Ovary (tissue), 9 donors: Measurements from ENCODE around the gene POU6F2. TPM values are rescaled to one million over a fixed set of nuclear protein-coding genes. Genes with fewer than 3 reads are reported as not detected.

Experiments
- DNase-seq, 5 donors: peaks; one replicate each; pipeline ENCODE4 v3.0.0-alpha.2; 2019 to 2020
- H3K27ac ChIP-seq, 2 donors: fragments of 200-600 bp; one replicate each; pipeline versions ENCODE4 v1.5.1 to v1.8.0; 2019 to 2022
- H3K27me3 ChIP-seq: fragments of 200-600 bp; one replicate; pipeline ENCODE4 v1.8.0; 2022
- H3K36me3 ChIP-seq: fragments of 200-600 bp; sonication (generic); one replicate; pipeline ENCODE4 v1.5.1; 2019
- H3K4me1 ChIP-seq: one replicate; pipeline ENCODE4 v1.8.1; 2013; ENCODE audit warnings: mild to moderate bottlenecking, moderate library complexity; ENCODE audit not compliant: insufficient read depth
- H3K4me3 ChIP-seq: fragments of 200-600 bp; sonication (generic); one replicate; pipeline ENCODE4 v1.5.1; 2017
- H3K9me3 ChIP-seq, 2 donors: fragments of 200-600 bp in 1 of 2; sonication (generic) in 1 of 2; one replicate each; pipeline versions ENCODE4 v1.5.1 to v1.8.1; 2013 to 2019; ENCODE audit warnings: mild to moderate bottlenecking in 1 of 2, moderate library complexity in 1 of 2
- CTCF ChIP-seq, 3 donors: fragments of 450-650 bp in 2 of 3; fragments of 200-600 bp in 1 of 3; IDR thresholded peaks; one replicate each; pipeline versions ENCODE4 v1.5.1 to v1.8.0; 2016 to 2022; ENCODE audit warnings: antibody characterized with exemption in 3 of 3, mild to moderate bottlenecking in 1 of 3
- EP300 ChIP-seq: sonication (generic); formaldehyde crosslinking; IDR thresholded peaks from one replicate; pipeline ENCODE4 v1.6.1; 2017; ENCODE audit warnings: antibody characterized with exemption
- POLR2A ChIP-seq: fragments of 450-650 bp; IDR thresholded peaks from one replicate; pipeline ENCODE4 v1.6.1; 2017; ENCODE audit warnings: antibody characterized with exemption, mild to moderate bottlenecking, moderate library complexity
- WGBS, 3 donors: extraction: QIAGEN DNeasy Blood & Tissue Kit in 1 of 3; methylation state at CpG; one replicate each; pipeline versions ENCODE4 v1.1.5 to v1.1.7; 2013 to 2017; 5-methylcytosine and 5-hydroxymethylcytosine counted together
- intact Hi-C, 4 donors: fragments of 100-400 bp; cut with DNase I; formaldehyde crosslinking; loops; one replicate each; pipeline versions ENCODE4 v1.11.0 to v1.15.1; 2022 to 2023
- polyA plus RNA-seq, 2 donors: library from polyadenylated mRNA; stranded (reverse); fragments of 200-250 nt in 1 of 2; fragments of 350-450 nt in 1 of 2; fragmentation: Illumina TruSeq in 1 of 2; extraction: RNeasy Lipid Tissue Mini Kit (QIAGEN cat#74804) in 1 of 2; gene quantifications; one replicate each; pipeline ENCODE4 v1.2.3, GENCODE V29; 2013 to 2014
- total RNA-seq, 7 donors: library from RNA; depleted of rRNA in 2 of 7; stranded (reverse); fragments of >200 nt in 2 of 7; fragmentation: NEBNext Ultra II Directional in 3 of 7; extraction: Animal tissue kit (Norgen Biotek cat#: 25700) in 3 of 7; gene quantifications; one replicate each; pipeline versions ENCODE4 v1.1.0 to v1.2.4, GENCODE V29; 2016 to 2023
- donor health status: DM: no; HTN: no; CAD: no; lungs with moderate emphysema.
- donor health status: DM: no; HTN: no; CAD: no.
- donor health status: Bipolar disorder and iron deficiency.
- donor health status: DM: yes; HTN: yes; CAD: no.
- donor health status: DM: no; HTN: no; CAD: no.
- donor health status: DM: yes; HTN: yes; CAD: no.

POU6F2 gene
- total and polyA plus RNA-seq, 9 donors = 0.17 to 2.0 (median 0.61) TPM

GRCh38 chr7:39313376-39313775 lies 335.7 kb downstream of the POU6F2 start:
- Histone ChIP-seq H3K4me3 (no peak overlapping the region), H3K27ac (no peak overlapping the region), H3K9me3 (no peaks in the 10 kb centered on the region), H3K4me1 (no peaks in the 10 kb centered on the region), H3K27me3 (no peaks in the 10 kb centered on the region), H3K36me3 (no peaks in the 10 kb centered on the region)
- no peak for TF ChIP-seq POLR2A
- TF ChIP-seq EP300 = no peak
- WGBS, 3 donors = 57 to 69% (median 66%) methylated on average over 4 of the region's 4 CpGs
- intact Hi-C loops = no loop called here
- no peak for DNase-seq

- TF ChIP-seq EP300 = no peak
- TF ChIP-seq CTCF (IDR thresholded peaks at IDR 0.05) = no peak
- TF ChIP-seq POLR2A = no peak
- H3K4me1 ChIP-seq = no peaks in the 10 kb centered on the region
- DNase-seq = no peak
These were observed 336.3 kb downstream of the POU6F2 start for GRCh38 chr7:39313974-39314373.

GRCh38 chr7:39317107-39317506 lies 339.4 kb downstream of the POU6F2 start:
- Histone ChIP-seq H3K4me3 (no peak overlapping the region), H3K9me3 (no peaks in the 10 kb centered on the region), H3K27ac (no peak overlapping the region), H3K27me3 (no peaks in the 10 kb centered on the region), H3K4me1 (no peaks in the 10 kb centered on the region), H3K36me3 (no peaks in the 10 kb centered on the region)
- TF ChIP-seq CTCF (IDR thresholded peaks at IDR 0.05) (no peak), EP300 (no peak), POLR2A (no peak)
- 74 to 85% (median 78%) methylated on average over 5 of the region's 5 CpGs for WGBS, 3 donors
- intact Hi-C loops = no loop called here
- DNase-seq = no peak

More at GRCh38 chr7:39313974-39314373, 336.3 kb downstream of the POU6F2 start:
- 15 to 18% (median 17%) methylated on average over 6 of the region's 6 CpGs for WGBS, 3 donors
- H3K27ac ChIP-seq = no peak overlapping the region
- H3K27me3 ChIP-seq = no peaks in the 10 kb centered on the region
- intact Hi-C loops = no loop called here
- H3K9me3 ChIP-seq = no peaks in the 10 kb centered on the region
- no peaks in the 10 kb centered on the region for H3K36me3 ChIP-seq
- H3K4me3 ChIP-seq = no peak overlapping the region

GRCh38 chr7:39317896-39318295 lies 340.2 kb downstream of the POU6F2 start:
- H3K27me3 ChIP-seq = no peaks in the 10 kb centered on the region
- no peaks in the 10 kb centered on the region for H3K4me1 ChIP-seq
- H3K4me3 ChIP-seq = no peak overlapping the region
- no peak overlapping the region for H3K27ac ChIP-seq
- intact Hi-C loops = no loop called here
- no peak for TF ChIP-seq EP300
- TF ChIP-seq POLR2A = no peak
- TF ChIP-seq CTCF (IDR thresholded peaks at IDR 0.05) = no peak
- no peak for DNase-seq
- no peaks in the 10 kb centered on the region for H3K9me3 ChIP-seq
- WGBS, 3 donors = 59 to 78% (median 62%) methylated on average over 5 of the region's 5 CpGs
- H3K36me3 ChIP-seq = no peaks in the 10 kb centered on the region

- TF ChIP-seq CTCF (IDR thresholded peaks at IDR 0.05) (no peak), POLR2A (no peak), EP300 (no peak)
- Histone ChIP-seq H3K4me1 (no peaks in the 10 kb centered on the region), H3K27ac (no peak overlapping the region), H3K9me3 (no peaks in the 10 kb centered on the region), H3K27me3 (no peaks in the 10 kb centered on the region), H3K4me3 (no peak overlapping the region), H3K36me3 (no peaks in the 10 kb centered on the region)
- DNase-seq = no peak
- WGBS, 3 donors = 66 to 84% (median 83%) methylated on average over 3 of the region's 3 CpGs
- intact Hi-C loops = no loop called here
These were observed 343.5 kb downstream of the POU6F2 start for GRCh38 chr7:39321245-39321644.
